Lung microvascular endothelial cell (primary cell): ENCODE data around the gene PXN. TPM values are rescaled to one million over a fixed set of nuclear protein-coding genes. Genes with fewer than 3 reads are reported as not detected.
A peak's percentile ranks its signal among the peaks of the same experiment; 100 is the strongest.

Experiments
- DNase-seq, 2 donors: peaks; one replicate each; pipeline versions ENCODE4 v3.0.0 to v3.0.0-alpha.2; 2010; ENCODE audit warnings: low read depth in 2 of 2
- total RNA-seq: library from RNA; depleted of rRNA; stranded (reverse); fragments of >200 nt; gene quantifications from 2 replicates; pipeline ENCODE4 v1.2.1, GENCODE V29; 2014

Gene PXN
- total RNA-seq = 52.5 and 56.2 TPM in 2 replicates

DNA sequence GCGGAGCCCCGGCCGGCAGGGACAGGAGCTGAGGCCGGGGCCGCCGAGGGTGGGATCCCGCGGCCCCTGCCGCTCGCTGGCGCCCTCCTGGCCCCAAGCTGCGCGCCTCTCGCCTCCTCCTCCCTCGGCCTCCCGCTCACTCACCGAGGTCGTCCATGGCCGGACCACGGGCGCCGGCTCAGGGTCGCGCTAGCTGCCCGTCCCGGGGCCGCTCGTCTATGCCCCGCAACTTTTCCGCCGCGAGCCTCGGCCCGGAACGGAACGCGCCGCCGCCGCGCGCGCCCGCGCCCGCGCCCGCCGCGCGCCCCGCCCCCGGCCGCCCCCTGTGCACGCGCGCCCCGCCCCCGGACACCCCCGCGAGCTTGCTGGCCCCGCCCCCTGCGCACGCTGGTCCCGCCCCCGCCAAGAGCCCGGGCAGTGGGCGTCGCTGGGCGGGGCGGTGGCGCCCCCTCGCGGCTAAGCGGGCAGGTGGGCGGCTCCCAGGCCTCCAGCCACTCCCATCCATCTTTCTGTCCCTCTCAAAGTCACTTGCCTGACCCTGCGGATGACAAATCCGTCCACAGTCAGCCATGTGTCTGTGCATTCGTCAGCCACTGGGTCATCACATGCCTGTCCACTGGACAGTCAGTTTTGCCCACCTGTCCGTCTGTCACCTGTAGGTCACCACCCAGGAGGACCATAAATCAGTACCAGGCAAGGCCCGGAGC lies at the start of gene PXN:
PXN (minus strand) TSS at position 258 of the 707 bp plus-strand sequence; CDS start at position 157, 101 bp downstream.
- DNase-seq = peak; percentile 91 to 93

DNA sequence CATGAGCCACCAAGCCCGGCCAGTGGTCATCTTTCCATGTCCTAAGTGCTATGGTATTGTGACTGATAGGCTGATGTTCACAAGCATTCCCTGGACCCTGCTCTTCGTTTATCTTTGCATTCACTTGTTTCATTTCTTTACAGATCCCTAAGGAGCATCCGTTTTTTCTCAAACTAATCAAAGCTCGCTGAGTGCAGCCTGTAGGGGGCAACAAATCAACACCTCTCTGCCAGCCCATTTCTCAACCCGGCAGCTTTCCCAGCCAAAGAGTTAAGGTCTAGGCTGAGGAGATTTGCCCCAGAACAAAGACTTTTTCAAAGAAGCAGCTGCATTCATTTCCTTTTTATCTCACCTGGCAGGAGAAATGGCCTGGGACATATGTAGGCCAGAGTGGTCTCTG lies 48.7 kb upstream of the PXN start:
- DNase-seq = peak in 1 of 2 donors; percentile 24

- peak; percentile 95 to 96 for DNase-seq
Measured at GRCh38 chr12:120301962-120302815, 36.7 kb upstream of the PXN start, which contains the start of gene SIRT4. SIRT4 (plus strand) TSS chr12:120302321; CDS start chr12:120303562, 1,241 bp downstream.

GRCh38 chr12:120292661-120293531 lies 27.4 kb upstream of the PXN start, which contains the start of gene RNU4-1:
RNU4-1 (minus strand) TSS chr12:120293237.
- DNase-seq = peak; percentile 88 to 93

- peak in 1 of 2 donors; percentile 55 for DNase-seq
Measured at GRCh38 chr12:120292411-120292660, 26.8 kb upstream of the PXN start.

GRCh38 chr12:120290609-120291305 lies 25.2 kb upstream of the PXN start:
- DNase-seq = peak; percentile 8 to 10

- DNase-seq = no peak
Measured at GRCh38 chr12:120287491-120287890, 22.0 kb upstream of the PXN start.

GRCh38 chr12:120286768-120287490 lies 21.4 kb upstream of the PXN start:
- no peak for DNase-seq

GRCh38 chr12:120284381-120284780 lies 18.9 kb upstream of the PXN start:
- no peak for DNase-seq

DNA sequence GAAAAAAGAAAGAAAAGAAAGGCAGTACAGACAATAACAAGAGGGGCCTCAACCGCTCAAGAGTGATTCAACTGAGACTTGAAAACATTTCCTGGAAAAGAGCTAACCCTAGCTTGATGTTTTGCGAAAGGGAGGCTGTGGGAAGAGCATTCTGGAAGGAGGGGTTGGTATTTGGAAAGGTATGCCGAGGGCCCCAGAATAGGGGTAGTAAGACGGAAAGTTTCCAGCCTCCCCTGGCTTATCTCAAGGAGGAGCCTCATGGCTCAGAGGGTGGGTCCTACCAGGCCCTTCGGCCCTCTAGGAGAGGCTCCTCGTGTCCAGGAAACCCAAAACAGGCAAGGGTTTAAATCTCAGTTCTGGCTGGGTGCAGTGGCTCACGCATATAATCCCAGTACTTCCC lies 17.8 kb upstream of the PXN start:
- DNase-seq = no peak

DNA sequence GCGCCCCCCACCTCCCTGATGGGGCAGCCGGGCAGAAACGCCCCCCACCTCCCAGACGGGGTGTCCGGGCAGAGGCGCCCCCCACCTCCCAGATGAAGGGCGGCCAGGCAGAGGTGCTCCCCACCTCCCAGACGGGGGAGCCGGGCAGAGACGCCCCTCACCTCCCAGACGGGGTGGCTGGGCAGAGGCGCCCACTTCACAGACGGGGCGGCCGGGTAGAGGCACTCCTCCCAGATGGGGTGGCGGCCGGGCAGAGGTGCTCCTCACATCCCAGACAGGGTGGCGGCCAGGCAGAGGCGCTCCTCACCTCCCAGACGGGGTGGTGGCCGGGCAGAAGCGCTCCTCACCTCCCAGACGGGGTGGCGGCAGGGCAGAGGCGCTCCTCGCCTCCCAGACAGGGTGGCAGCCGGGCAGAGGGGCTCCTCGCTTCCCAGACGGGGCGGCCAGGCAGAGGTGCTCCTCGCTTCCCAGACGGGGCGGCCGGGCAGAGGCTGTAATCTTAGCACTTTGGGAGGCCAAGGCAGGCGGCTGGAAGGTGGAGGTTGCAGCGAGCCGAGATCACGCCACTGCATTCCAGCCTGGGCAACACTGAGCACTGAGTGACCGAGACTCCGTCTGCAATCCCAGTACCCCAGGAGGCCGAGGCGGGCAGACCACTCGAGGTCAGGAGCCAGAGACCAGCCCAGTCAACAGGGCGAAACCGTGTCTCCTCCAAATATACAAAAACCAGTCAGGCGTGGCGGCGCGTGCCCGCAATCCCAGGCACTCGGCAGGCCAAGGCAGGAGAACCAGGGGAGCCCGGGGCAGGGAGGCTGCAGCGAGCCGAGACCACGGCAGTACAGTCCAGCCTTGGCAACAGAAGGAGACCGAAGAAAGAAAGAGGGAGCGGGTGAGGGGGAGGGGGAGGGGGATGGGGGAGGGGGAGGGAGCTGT lies 12.9 kb upstream of the PXN start:
- no peak for DNase-seq

GRCh38 chr12:120276734-120277133 lies 11.2 kb upstream of the PXN start:
- no peak for DNase-seq

DNA sequence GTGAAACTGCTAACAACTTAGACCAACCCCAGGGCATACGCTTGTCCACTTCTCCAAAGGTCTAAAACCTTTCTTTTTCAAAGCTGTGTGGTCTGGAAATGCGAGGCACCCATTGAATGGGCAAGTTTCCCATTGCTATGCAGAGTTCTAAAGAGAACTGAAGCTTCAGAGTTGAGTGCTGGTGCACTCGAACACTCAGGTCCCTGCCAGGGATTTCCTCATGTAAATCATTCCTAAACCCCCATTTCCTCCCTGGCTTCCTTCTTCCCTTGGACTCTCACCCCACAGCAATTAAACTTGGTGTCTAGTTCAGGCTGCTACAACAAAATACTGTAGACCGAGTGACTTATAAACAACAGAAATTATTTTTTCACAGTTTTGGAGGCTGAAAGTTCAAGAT lies 2.2 kb upstream of the PXN start:
- DNase-seq = peak; percentile 68 to 72

GRCh38 chr12:120266180-120266870 lies 795 bp upstream of the PXN start:
- DNase-seq = no peak

- DNase-seq = peak; percentile 19 to 36
Measured at GRCh38 chr12:120264904-120265472, 542 bp downstream of the PXN start.

DNA sequence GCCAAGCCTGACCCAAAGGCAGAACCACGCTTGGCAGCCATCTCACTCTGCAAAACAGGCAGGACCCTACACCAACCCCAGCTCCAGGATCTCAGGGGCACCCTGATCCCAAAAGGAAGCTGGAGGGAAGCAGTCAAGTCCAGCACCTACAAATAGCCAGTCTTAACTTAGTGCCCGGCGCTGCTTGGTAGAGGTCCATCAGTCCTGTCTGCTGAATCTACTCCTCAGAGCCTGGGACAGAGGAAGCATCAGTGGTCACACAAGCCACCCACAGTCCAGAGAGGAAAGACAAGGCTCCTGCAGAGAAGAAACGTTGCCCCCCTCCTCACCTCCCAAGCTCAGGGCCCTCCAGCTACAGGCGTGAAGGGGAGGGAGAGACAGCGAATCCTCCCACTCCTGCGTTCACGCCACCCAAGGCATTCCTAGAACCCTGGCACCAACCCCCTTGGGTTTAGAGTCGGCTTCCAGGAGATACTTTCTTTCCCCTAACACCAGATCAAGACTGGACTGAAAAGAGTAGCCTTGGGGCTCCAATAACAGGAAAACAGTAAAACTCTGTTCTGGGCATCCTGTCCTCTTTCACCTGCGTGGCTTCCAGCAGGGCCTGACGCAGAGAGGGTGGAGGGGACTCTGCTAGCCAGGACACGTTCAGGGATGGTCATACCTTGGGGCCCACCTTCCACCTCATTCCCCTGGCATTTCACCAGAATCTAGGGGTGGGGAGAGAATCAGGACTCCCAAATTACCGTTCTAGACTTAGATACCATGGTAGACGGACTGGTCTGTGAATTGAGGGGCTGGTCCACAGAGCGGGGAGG lies 1.2 kb downstream of the PXN start:
- peak; percentile 48 to 53 for DNase-seq

GRCh38 chr12:120263748-120264085 lies 1.8 kb downstream of the PXN start:
- peak; percentile 18 to 43 for DNase-seq
